K562 (cell line): ENCODE results near the gene HEG1. TPM values are rescaled to one million over a fixed set of nuclear protein-coding genes. Genes with fewer than 3 reads are reported as not detected.

Source experiments
- ATAC-seq: fragments of 200-7000 bp; cut with Tn5 transposase; 3 replicates; pipeline ENCODE4 v1.9.1; 2020; ENCODE audit warnings: moderate library complexity
- BruUV-seq: library from RNA; stranded (reverse); fragments of 400-500 nt; replicated peaks from 2 replicates; lab custom pipeline; 2021; lab: Mats Ljungman, UMichigan
- CTCF ChIA-PET: fragments of 300-600 bp; formaldehyde crosslinking; extraction: SDS; loops from one replicate; lab custom pipeline; 2021; ENCODE audit warnings: low intra/inter-chr PET ratio; lab: Yijun Ruan, JAX
- POLR2A ChIA-PET: fragments of 300-600, 350-650 bp; sonication (Branson Sonifier 250); formaldehyde crosslinking; extraction: SDS; loops from one replicate; lab custom pipeline; 2021; ENCODE audit warnings: antibody characterized with exemption, inconsistent platforms; lab: Yijun Ruan, JAX
- DNase-seq, 4 experiments: peaks; one replicate each; pipeline versions ENCODE4 v3.0.0 to v3.0.0-alpha.2; 2011 to 2018; ENCODE audit warnings: low spot score in 3 of 4, mixed read lengths in 3 of 4; ENCODE audit errors: extremely low read depth in 1 of 4
- FAIRE-seq: peaks from 2 replicates; lab custom pipeline; 2011; peaks lifted over from hg19 to GRCh38; lab: Jason Lieb, UNC
- H2AFZ ChIP-seq: 2 replicates; pipeline ENCODE4 v1.6.0; 2011; ENCODE audit warnings: low read depth, low read length, control low read depth, inconsistent platforms
- H3K27ac ChIP-seq: fragments of 200-600 bp; 3 replicates; pipeline ENCODE4 v1.8.0; 2011; ENCODE audit warnings: low read depth, mild to moderate bottlenecking, control low read depth, inconsistent platforms, low read length, moderate library complexity, mixed read lengths; ENCODE audit errors: extremely low read depth
- H3K27me3 ChIP-seq, 2 experiments: fragments of 300-600 bp in 1 of 2; 2 replicates in 1 of 2; 3 replicates in 1 of 2; pipeline versions ENCODE4 v1.6.0 to v1.8.0; 2011; ENCODE audit warnings: inconsistent platforms in 2 of 2, low read length in 2 of 2, mild to moderate bottlenecking in 1 of 2, mixed read lengths in 1 of 2, moderate library complexity in 1 of 2; ENCODE audit not compliant: control insufficient read depth in 2 of 2, insufficient read depth in 2 of 2
- H3K36me3 ChIP-seq: fragments of 300-600 bp; 3 replicates; pipeline ENCODE4 v1.8.0; 2011; ENCODE audit warnings: mild to moderate bottlenecking, low read length, inconsistent platforms; ENCODE audit not compliant: control insufficient read depth, insufficient read depth
- H3K4me1 ChIP-seq, 2 experiments: fragments of 200-600 bp in 1 of 2; replicated peaks in 1 of 2; 2 replicates in 1 of 2; 3 replicates in 1 of 2; pipeline versions ENCODE4 v1.5.1 to v1.8.0; 2011; ENCODE audit warnings: inconsistent platforms in 2 of 2, low read length in 2 of 2, mild to moderate bottlenecking in 1 of 2, mixed read lengths in 1 of 2, moderate library complexity in 1 of 2; ENCODE audit not compliant: control insufficient read depth in 2 of 2, insufficient read depth in 2 of 2
- H3K4me2 ChIP-seq: 2 replicates; pipeline ENCODE4 v1.6.1; 2011; ENCODE audit warnings: low read length, control low read depth, inconsistent platforms, mixed read lengths; ENCODE audit not compliant: insufficient read depth
- H3K4me3 ChIP-seq: fragments of 200-600 bp; sonication (generic), shearing (Covaris generic); 2 replicates; pipeline ENCODE4 v1.5.1; 2016; ENCODE audit warnings: control low read depth, inconsistent platforms
- H3K79me2 ChIP-seq: fragments of 200-600 bp; 3 replicates; pipeline ENCODE4 v1.8.0; 2011; ENCODE audit warnings: low read length, inconsistent platforms; ENCODE audit not compliant: control insufficient read depth, insufficient read depth
- H3K9ac ChIP-seq, 2 experiments: 2 replicates each; pipeline versions ENCODE4 v1.6.0 to v1.6.1; 2011; ENCODE audit warnings: low read depth in 2 of 2, low read length in 2 of 2, control low read depth in 1 of 2, inconsistent platforms in 1 of 2, mild to moderate bottlenecking in 1 of 2, mixed read lengths in 1 of 2; ENCODE audit not compliant: insufficient read depth in 1 of 2
- H3K9me1 ChIP-seq: one replicate; pipeline ENCODE4 v1.6.0; 2011; ENCODE audit warnings: inconsistent platforms, mild to moderate bottlenecking, low read length, moderate library complexity; ENCODE audit not compliant: control insufficient read depth, insufficient read depth
- H3K9me3 ChIP-seq: replicated peaks from 2 replicates; pipeline ENCODE4 v1.5.1; 2011; ENCODE audit warnings: low read depth, low read length, inconsistent platforms; ENCODE audit not compliant: control insufficient read depth, insufficient read depth
- H4K20me1 ChIP-seq: replicated peaks from 2 replicates; pipeline ENCODE4 v1.6.1; 2011; ENCODE audit warnings: low read length, inconsistent platforms, mixed read lengths; ENCODE audit not compliant: control insufficient read depth, insufficient read depth
- FOXK1 ChIP-seq: sonication (generic); formaldehyde crosslinking; IDR thresholded peaks from 2 replicates; pipeline ENCODE4 v1.8.0; 2022; ENCODE audit warnings: missing genetic modification reagents, mild to moderate bottlenecking, borderline replicate concordance
- HCFC1 ChIP-seq: IDR thresholded peaks from 2 replicates; pipeline ENCODE4 v1.6.1; 2012; ENCODE audit warnings: low read depth, low read length, improper control_type of control experiment
- MTA3 ChIP-seq: fragments of 450-650 bp; formaldehyde crosslinking; IDR thresholded peaks from 2 replicates; pipeline ENCODE4 v1.6.1; 2017; ENCODE audit warnings: mild to moderate bottlenecking, borderline replicate concordance
- NFATC3 ChIP-seq: fragments of 450-650 bp; IDR thresholded peaks from 2 replicates; pipeline ENCODE4 v1.6.1; 2017; ENCODE audit warnings: mild to moderate bottlenecking
- POU5F1 ChIP-seq: fragments of 150-350 bp; IDR thresholded peaks from 2 replicates; pipeline ENCODE4 v1.6.1; 2014; ENCODE audit warnings: borderline replicate concordance, low read length, low read depth, mild to moderate bottlenecking; ENCODE audit not compliant: partially characterized antibody
- SP2 ChIP-seq: IDR thresholded peaks from 2 replicates; pipeline ENCODE4 v1.6.1; 2011; ENCODE audit warnings: mild to moderate bottlenecking, low read depth, low read length, moderate library complexity; ENCODE audit not compliant: poor library complexity, severe bottlenecking; ENCODE audit errors: extremely low read depth
- STAT5A ChIP-seq: IDR thresholded peaks from 2 replicates; pipeline ENCODE4 v1.6.1; 2012; ENCODE audit warnings: low read length, inconsistent platforms, borderline replicate concordance
- WHSC1 ChIP-seq: IDR thresholded peaks from one replicate; pipeline ENCODE4 v1.6.1; 2012; ENCODE audit warnings: low read length, control low read depth, inconsistent platforms
- ZC3H8 ChIP-seq: fragments of 450-650 bp; IDR thresholded peaks from 2 replicates; pipeline ENCODE4 v1.6.1; 2017
- ZNF124 ChIP-seq: sonication (generic); formaldehyde crosslinking; IDR thresholded peaks from 2 replicates; pipeline ENCODE4 v1.8.1; 2022; ENCODE audit warnings: missing genetic modification reagents
- ZNF586 ChIP-seq: fragments of 450-650 bp; formaldehyde crosslinking; conservative IDR thresholded peaks from 2 replicates; pipeline ENCODE4 v1.4.0; 2020; ENCODE audit warnings: mild to moderate bottlenecking, moderate library complexity
- ZNF589 ChIP-seq: fragments of 200-800 bp; sonication (Bioruptor generic); IDR thresholded peaks from 2 replicates; pipeline ENCODE4 v1.6.1; 2016; ENCODE audit warnings: low read depth, missing genetic modification characterization, missing compliant biosample characterization
- ZNF764 ChIP-seq: fragments of 250-450 bp; sonication (Bioruptor Pico); IDR thresholded peaks from 2 replicates; pipeline ENCODE4 v1.4.0; 2020; ENCODE audit warnings: low read depth, mild to moderate bottlenecking, moderate library complexity
- WGBS: fragments of 100-300 bp; shearing (Covaris generic); methylation state at CpG from one replicate; pipeline ENCODE4 v1.1.6; 2016; ENCODE audit warnings: low coverage, mixed read lengths; ENCODE audit not compliant: insufficient coverage; ENCODE audit errors: missing lambda C conversion rate; 5-methylcytosine and 5-hydroxymethylcytosine counted together
- in situ Hi-C: fragments of 300-500 bp; cut with MboI; formaldehyde crosslinking; loops from 4 replicates; pipeline ENCODE4 v1.15.0; 2018; ENCODE audit warnings: inconsistent platforms, mixed read lengths
- intact Hi-C: fragments of 100-400 bp; cut with micrococcal nuclease; formaldehyde crosslinking; loops from 2 replicates; pipeline ENCODE4 v1.14.2; 2022
- polyA plus RNA-seq, 8 experiments: library from polyadenylated mRNA; depleted of rRNA in 4 of 8; stranded (reverse) in 5 of 8; unstranded in 3 of 8; fragments of >200 nt; fragmentation: Nextera tagmentation in 2 of 8; fragmentation: Illumina TruSeq in 1 of 8; extraction: Ambion mirVana in 2 of 8; extraction: Trizol in 1 of 8; gene quantifications; 2 replicates each; pipeline versions ENCODE4 v1.2.1 to v1.2.3, GENCODE V29; 2011 to 2014; ENCODE audit warnings: inconsistent platforms in 1 of 8, missing spikeins in 1 of 8
- total RNA-seq, 7 experiments: library from RNA; depleted of rRNA in 6 of 7; stranded (reverse); fragments of >200 nt in 6 of 7; fragmentation: Illumina TruSeq in 2 of 7; extraction: Trizol in 2 of 7; gene quantifications; 2 replicates each; pipeline versions ENCODE4 v1.2.1 to v1.2.3, GENCODE V29; 2011 to 2021; ENCODE audit warnings: low replicate concordance in 1 of 7
- TF ChIP-seq, protein P1 (sequence below), 2 experiments: fragments of 450-650 bp in 1 of 2; sonication (generic) in 1 of 2; formaldehyde crosslinking in 1 of 2; IDR thresholded peaks in 1 of 2; conservative IDR thresholded peaks in 1 of 2; 2 replicates each; pipeline versions ENCODE4 v1.6.1 to v1.8.1; 2016 to 2023; ENCODE audit warnings: mild to moderate bottlenecking in 2 of 2, moderate library complexity in 2 of 2, inconsistent platforms in 1 of 2, missing genetic modification reagents in 1 of 2
- TF ChIP-seq, protein P2 (sequence below): sonication (generic); formaldehyde crosslinking; IDR thresholded peaks from 2 replicates; pipeline ENCODE4 v1.8.0; 2022; ENCODE audit warnings: mild to moderate bottlenecking, missing genetic modification reagents
- TF ChIP-seq, protein P3 (sequence below): sonication (generic); formaldehyde crosslinking; IDR thresholded peaks from 2 replicates; pipeline ENCODE4 v1.8.0; 2022; ENCODE audit warnings: mild to moderate bottlenecking, missing genetic modification reagents
- TF ChIP-seq, protein P4 (sequence below): sonication (generic); formaldehyde crosslinking; IDR thresholded peaks from 2 replicates; pipeline ENCODE4 v1.8.1; 2023; ENCODE audit warnings: mild to moderate bottlenecking, missing genetic modification reagents, moderate library complexity

The HEG1 gene
- total and polyA plus RNA-seq, 9 of the 15 experiments (the other 6 are each of a cell fraction or from before 2014, with no cell fraction given) = 0.24 TPM; not detected in 8

DNA sequence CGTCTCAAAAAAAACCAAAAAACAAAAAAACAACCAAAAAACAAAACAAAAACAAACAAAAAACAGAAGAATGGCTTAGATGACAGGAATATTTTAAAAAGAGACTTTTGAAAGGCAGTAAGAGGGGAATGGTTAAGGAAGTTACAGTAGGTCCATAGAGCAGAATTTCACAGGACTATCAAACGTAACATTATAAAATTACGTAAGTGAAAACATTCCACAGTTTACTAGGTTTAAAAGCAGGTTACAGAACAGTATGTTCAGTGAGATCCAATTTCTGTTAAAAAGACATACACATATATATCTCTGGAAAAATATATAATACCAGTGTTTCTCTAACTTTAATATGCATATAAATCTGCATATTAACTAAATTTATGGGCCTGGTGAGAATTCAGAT, 71.0 kb downstream of the HEG1 start (continued):
- TF ChIP-seq, protein P1, sequence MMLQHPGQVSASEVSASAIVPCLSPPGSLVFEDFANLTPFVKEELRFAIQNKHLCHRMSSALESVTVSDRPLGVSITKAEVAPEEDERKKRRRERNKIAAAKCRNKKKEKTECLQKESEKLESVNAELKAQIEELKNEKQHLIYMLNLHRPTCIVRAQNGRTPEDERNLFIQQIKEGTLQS (IDR thresholded peaks at IDR 0.05) = no peak
- TF ChIP-seq, protein P1 (CRISPR knock-in tag; conservative IDR thresholded peaks at IDR 0.05) = no peak
- no peak for TF ChIP-seq ZNF589 (CRISPR knock-in tag)
- TF ChIP-seq FOXK1 (CRISPR knock-in tag) = no peak
- TF ChIP-seq, protein P2, sequence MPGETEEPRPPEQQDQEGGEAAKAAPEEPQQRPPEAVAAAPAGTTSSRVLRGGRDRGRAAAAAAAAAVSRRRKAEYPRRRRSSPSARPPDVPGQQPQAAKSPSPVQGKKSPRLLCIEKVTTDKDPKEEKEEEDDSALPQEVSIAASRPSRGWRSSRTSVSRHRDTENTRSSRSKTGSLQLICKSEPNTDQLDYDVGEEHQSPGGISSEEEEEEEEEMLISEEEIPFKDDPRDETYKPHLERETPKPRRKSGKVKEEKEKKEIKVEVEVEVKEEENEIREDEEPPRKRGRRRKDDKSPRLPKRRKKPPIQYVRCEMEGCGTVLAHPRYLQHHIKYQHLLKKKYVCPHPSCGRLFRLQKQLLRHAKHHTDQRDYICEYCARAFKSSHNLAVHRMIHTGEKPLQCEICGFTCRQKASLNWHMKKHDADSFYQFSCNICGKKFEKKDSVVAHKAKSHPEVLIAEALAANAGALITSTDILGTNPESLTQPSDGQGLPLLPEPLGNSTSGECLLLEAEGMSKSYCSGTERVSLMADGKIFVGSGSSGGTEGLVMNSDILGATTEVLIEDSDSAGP (CRISPR knock-in tag) = no peak
- no peak for TF ChIP-seq ZNF586
- TF ChIP-seq, protein P3, sequence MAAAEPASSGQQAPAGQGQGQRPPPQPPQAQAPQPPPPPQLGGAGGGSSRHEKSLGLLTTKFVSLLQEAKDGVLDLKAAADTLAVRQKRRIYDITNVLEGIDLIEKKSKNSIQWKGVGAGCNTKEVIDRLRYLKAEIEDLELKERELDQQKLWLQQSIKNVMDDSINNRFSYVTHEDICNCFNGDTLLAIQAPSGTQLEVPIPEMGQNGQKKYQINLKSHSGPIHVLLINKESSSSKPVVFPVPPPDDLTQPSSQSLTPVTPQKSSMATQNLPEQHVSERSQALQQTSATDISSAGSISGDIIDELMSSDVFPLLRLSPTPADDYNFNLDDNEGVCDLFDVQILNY (CRISPR knock-in tag) = no peak
- TF ChIP-seq, all 486 proteins: peak for 0

DNA sequence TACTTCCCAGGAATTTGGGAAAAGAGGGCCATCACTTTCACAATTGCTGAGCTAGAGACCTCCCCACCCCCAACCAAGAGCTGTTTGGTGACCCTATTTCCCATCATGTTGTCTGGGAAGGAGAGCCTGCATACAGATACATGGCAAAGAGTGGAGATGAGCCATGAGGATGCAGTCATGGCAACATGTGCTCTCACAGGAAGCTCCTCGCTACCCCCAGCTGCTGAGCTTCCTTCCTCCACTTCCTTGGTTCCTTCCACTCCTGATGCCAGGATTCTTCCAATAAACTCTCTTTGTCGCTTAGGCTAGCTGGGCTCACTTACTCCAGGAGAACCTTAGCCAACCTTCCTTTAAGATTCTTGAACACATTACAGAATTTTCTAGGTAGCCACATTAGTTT, 72.9 kb downstream of the HEG1 start:
- Histone ChIP-seq H3K9me1 (no peaks in the 10 kb centered on the region), H2AFZ (no peak overlapping the region), H3K27me3 (peaks cover 0 to 14% of the 10 kb centered on the region in 2 experiments; a peak in 2 of 5 replicates), H3K79me2 (no peaks in the 10 kb centered on the region), H3K9me3 (no peaks in the 10 kb centered on the region), H3K9ac (no peak overlapping the region), H3K36me3 (no peaks in the 10 kb centered on the region), H4K20me1 (no peaks in the 10 kb centered on the region), H3K4me3 (no peak overlapping the region), H3K27ac (no peak overlapping the region), H3K4me1 (no peaks in the 10 kb centered on the region), H3K4me2 (no peak overlapping the region)
- WGBS = 0% methylated on average over 2 of the region's 2 CpGs
- ChIA-PET POLR2A (interaction anchor here (0.8 kb wide), 1 partner anchor 32 kb away, joined by 5 read pairs; no protein-coding TSS in a partner anchor), CTCF (no interaction called here)
- FAIRE-seq (no peak), DNase-seq (no peak), ATAC-seq (no peak)
- intact Hi-C loops = loop anchor here (10.0 kb wide), 1 partner anchor 218 kb away; no protein-coding TSS in a partner anchor
- in situ Hi-C loops = no loop called here
- BruUV-seq = no TSS peak
- TF ChIP-seq ZC3H8 = no peak
- TF ChIP-seq WHSC1 = no peak
- TF ChIP-seq, protein P4, sequence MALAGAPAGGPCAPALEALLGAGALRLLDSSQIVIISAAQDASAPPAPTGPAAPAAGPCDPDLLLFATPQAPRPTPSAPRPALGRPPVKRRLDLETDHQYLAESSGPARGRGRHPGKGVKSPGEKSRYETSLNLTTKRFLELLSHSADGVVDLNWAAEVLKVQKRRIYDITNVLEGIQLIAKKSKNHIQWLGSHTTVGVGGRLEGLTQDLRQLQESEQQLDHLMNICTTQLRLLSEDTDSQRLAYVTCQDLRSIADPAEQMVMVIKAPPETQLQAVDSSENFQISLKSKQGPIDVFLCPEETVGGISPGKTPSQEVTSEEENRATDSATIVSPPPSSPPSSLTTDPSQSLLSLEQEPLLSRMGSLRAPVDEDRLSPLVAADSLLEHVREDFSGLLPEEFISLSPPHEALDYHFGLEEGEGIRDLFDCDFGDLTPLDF (CRISPR knock-in tag) = no peak
- TF ChIP-seq POU5F1 = no peak
- no peak for TF ChIP-seq ZNF124
- no peak for TF ChIP-seq SP2
- no peak for TF ChIP-seq ZNF764 (CRISPR knock-in tag)
- TF ChIP-seq MTA3 = no peak
- no peak for TF ChIP-seq HCFC1
- no peak for TF ChIP-seq STAT5A
- no peak for TF ChIP-seq NFATC3
